Choroid plexus epithelial cell (primary cell): Measurements from ENCODE around the gene CAPN12.

ENCODE experiments used
- DNase-seq: peaks from one replicate; pipeline ENCODE4 v3.0.0-alpha.2; 2010; ENCODE audit warnings: low read depth
- H3K4me3 ChIP-seq: 2 replicates; pipeline ENCODE4 v1.5.1; 2011; ENCODE audit warnings: low read depth, mild to moderate bottlenecking, control low read depth, low read length, moderate library complexity
- TF ChIP-seq, protein P1 (sequence below): conservative IDR thresholded peaks from 2 replicates; pipeline ENCODE4 v1.5.1; 2011; ENCODE audit warnings: low read depth, mild to moderate bottlenecking, control low read depth, inconsistent platforms, low read length, moderate library complexity

The CAPN12 gene

GRCh38 chr19:38686530-38686888 lies 57.8 kb downstream of the CAPN12 start:
- TF ChIP-seq, protein P1, sequence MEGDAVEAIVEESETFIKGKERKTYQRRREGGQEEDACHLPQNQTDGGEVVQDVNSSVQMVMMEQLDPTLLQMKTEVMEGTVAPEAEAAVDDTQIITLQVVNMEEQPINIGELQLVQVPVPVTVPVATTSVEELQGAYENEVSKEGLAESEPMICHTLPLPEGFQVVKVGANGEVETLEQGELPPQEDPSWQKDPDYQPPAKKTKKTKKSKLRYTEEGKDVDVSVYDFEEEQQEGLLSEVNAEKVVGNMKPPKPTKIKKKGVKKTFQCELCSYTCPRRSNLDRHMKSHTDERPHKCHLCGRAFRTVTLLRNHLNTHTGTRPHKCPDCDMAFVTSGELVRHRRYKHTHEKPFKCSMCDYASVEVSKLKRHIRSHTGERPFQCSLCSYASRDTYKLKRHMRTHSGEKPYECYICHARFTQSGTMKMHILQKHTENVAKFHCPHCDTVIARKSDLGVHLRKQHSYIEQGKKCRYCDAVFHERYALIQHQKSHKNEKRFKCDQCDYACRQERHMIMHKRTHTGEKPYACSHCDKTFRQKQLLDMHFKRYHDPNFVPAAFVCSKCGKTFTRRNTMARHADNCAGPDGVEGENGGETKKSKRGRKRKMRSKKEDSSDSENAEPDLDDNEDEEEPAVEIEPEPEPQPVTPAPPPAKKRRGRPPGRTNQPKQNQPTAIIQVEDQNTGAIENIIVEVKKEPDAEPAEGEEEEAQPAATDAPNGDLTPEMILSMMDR: no peak
- H3K4me3 ChIP-seq: no peak overlapping the region
- DNase-seq: no peak

- peak; percentile 79 for DNase-seq
- no peak overlapping the region for H3K4me3 ChIP-seq
- TF ChIP-seq, protein P1: peak; percentile 75
Observed at GRCh38 chr19:38685666-38686529, 58.4 kb downstream of the CAPN12 start.

DNA sequence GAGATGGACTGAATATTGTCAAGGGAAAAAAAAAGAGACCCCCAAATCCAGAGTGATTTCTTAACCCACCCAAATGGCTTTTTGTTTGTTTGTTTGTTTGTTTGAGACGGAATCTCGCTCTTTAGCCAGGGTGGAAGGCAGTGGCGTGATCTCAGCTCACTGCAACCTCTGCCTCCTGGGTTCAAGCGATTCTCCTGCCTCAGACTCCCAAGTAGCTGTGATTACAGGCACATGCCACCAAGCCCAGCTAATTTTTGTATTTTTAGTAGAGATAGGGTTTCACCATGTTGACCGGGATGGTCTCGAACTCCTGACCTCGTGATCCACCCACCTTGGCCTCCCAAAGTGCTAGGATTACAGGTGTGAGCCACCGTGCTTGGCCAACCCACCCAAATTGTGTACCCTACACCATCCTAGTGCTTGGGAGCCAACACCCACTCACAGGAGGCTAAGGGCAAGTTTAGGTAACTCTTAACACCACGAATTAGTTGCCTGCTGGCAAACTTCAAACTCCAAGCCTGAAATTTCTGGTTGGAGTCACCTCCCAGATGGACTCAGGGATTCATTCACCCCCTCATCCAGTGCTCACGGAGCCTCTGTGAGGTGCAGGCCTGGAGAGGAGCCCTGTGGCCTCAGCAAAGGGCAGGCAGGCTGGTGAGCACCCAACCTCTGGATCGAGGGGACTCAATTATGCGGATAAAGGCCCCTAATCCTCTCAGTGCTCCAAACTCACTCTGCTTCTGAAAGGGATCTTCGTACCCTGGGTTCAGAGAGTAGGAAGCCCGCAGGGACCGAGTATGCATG lies 59.2 kb downstream of the CAPN12 start:
- no peak for DNase-seq
- no peak overlapping the region for H3K4me3 ChIP-seq

DNA sequence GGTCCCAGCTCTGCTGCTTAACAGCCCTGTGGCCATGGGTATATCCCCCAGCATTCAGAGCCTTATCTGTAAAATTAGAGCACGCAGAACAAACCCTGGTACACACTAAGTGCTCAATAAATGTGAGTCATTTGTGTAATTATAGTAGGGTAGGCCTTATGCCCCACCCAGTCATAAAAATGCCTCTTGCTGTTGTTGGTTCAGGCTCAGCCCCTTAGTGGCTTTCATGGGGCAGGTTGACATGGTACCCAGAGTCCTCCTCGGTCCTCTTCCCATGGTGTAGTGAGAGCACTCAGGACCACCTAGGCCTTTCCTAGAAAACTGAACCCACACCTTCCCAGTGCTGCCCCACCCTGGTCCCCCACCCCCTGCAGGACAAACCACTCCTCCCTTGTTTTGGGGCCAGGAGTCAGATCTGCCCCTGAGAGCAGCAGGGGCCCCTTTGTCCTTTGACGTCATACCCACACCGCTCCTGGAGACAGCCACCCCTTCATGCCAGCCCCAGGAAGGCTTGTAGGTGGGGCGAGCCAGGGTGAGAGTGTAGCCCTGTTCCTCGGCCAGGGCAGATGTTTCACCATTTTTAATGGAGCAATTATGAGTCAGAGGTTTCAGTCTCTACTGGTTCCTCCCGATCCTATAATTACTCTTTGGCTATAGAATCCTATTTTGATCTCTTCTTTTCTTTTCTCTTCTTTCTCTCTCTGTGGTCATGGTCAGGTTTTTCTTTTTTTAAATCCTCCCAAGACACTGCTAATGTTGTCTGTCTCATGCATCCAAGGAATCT lies 60.0 kb downstream of the CAPN12 start:
- TF ChIP-seq, protein P1: peak; percentile 15
- H3K4me3 ChIP-seq: no peak overlapping the region
- peak; percentile 90 for DNase-seq

More for the DNA sequence above, 59.2 kb downstream of the CAPN12 start:
- TF ChIP-seq, protein P1: no peak

DNA sequence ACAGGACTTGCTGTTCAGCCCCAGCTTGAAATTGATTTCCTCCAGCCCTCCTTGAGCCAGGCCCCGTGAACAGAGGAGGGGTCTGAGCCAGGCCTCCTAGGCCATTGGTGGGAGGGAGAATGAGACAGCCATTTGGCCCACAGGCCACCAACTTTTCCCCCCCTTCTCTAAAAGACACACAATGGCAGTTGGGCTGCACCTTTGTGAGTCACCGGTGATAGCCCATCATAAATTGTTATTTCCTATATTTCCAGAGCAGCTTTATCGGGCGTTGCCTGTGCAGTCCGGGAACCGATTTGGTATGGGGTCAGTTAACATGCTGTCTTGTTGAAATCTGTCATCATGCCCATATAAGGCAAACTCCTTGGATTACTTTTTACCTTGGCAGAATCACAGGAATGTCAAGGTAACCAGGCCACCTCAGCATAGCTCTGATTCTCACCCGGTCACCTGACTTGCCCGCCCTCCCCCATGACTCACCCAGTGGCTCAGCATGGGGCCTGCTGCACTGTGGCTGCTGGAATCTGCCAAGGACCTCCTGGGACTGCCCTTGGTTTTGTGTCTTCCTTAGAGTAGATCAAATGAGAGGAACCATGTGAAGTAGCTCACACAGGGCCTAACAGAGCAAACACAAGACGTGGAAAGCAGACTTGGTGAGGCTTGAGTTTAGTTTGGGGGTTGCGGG lies 60.7 kb downstream of the CAPN12 start:
- DNase-seq: peak; percentile 95
- TF ChIP-seq, protein P1: no peak
- no peak overlapping the region for H3K4me3 ChIP-seq

DNA sequence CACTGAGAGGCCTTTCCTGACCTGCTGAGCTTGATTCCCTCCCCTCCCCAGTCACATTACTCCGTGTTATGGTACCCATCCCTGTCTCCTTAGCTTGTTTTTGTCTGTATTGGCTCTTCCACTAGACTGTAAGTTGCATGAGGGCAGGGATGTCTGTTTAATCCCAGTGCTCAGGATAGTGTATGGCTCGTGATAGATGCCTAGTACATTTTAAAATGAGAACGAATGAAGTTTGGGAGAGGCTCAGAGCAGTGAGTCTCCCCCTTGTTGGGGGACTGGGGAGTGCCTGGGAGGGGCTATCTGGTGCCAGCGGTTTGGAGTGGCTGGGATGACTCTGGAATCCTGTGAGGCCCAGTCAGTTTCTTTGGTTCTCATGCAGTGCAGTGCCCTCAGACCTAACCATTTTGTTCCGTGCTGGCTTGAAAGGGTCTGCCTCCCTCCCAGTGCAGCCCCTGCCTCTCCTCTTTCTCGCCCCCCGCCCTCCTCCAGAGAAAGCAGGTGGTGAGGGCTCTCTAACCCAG lies 61.3 kb downstream of the CAPN12 start:
- TF ChIP-seq, protein P1: no peak
- no peak for DNase-seq
- H3K4me3 ChIP-seq: no peak overlapping the region
